GM18868 (cell line): ENCODE results near the gene SEBOX.

ENCODE experiments used
- ATAC-seq: cut with Tn5 transposase; IDR thresholded peaks from one replicate; pipeline ENCODE4 v1.9.1; 2021; ENCODE audit warnings: mild to moderate bottlenecking, moderate library complexity; ENCODE audit not compliant: unreplicated experiment

The SEBOX gene

GRCh38 chr17:28324267-28324745, 40.7 kb downstream of the SEBOX start:
- no peak for ATAC-seq

GRCh38 chr17:28320215-28321061, 44.6 kb downstream of the SEBOX start:
- ATAC-seq = no peak

- ATAC-seq = no peak
Measured at GRCh38 chr17:28319598-28319935, 45.4 kb downstream of the SEBOX start.

- ATAC-seq = peak; percentile 96
Measured at GRCh38 chr17:28318759-28319597, 46.0 kb downstream of the SEBOX start, which contains the start of gene TMEM97. Gene TMEM97 (plus strand): TSS chr17:28319200. CDS start chr17:28319240, 40 bp downstream.

- peak; percentile 2 for ATAC-seq
Measured at GRCh38 chr17:28317966-28318758, 46.8 kb downstream of the SEBOX start.

- no peak for ATAC-seq
Measured at GRCh38 chr17:28317099-28317965, 47.7 kb downstream of the SEBOX start.

- no peak for ATAC-seq
Measured at GRCh38 chr17:28315846-28316705, 48.9 kb downstream of the SEBOX start.

GRCh38 chr17:28313841-28314240, 51.2 kb downstream of the SEBOX start:
- ATAC-seq = no peak
